ENCODE results near the gene ATAD3B.
"Not testable (repeated sequence)": the region's sequence is repeated elsewhere in the genome, so short reads cannot be mapped to it uniquely, and the experiment has no call there.

Gene ATAD3B

GRCh38 chr1:1528301-1529267 lies 57.0 kb downstream of the ATAD3B start:
- in situ Hi-C loops (cut with HindIII; ENCODE audit: low sequenced_read_pairs) = loop anchor here (10.0 kb wide), 1 partner anchor 154 kb away; the partner anchor contains the start of gene AURKAIP1

DNA sequence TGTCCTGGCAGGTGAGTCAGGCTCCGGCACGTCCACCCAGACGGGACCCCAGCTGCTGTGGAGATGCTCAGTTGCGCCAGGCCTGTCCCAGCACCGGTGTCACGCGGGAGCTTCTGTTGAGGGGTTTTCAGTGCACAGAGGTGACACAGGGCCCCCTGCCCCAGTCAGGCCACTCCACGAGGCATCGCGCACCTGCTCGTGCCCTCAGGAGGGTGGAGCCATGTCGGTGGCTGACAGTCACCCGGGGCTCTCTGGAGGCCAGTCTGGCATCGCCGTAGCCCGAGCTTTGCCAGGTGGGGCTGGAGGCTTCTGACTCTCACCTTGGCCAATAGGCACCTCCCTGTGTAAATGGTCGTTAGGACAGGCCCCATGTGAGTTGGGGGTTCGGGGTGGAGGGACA lies 57.8 kb downstream of the ATAD3B start:
- in situ Hi-C loops (cut with HindIII; ENCODE audit: low sequenced_read_pairs) = loop anchor here (10.0 kb wide), 1 partner anchor 155 kb away; the partner anchor contains the start of gene AURKAIP1

DNA sequence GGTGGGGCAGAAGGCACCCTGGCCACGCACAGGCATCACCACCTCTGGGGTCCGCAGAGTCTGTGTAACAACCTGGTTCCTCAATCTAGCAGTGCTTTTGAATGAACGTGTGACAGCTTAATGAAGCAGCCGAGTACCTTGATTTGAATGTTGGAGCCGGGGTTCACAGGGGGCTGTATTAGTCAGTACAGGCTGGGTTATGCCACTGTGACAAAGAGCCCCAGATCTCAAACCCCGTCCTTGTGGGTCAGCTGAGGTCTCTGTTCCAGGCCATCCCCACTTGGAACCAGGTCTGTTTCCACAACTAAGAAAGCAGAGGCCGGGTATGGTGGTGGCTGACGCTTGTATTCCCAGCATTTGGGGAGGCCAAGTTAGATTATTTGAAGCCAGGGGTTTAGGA lies 58.4 kb downstream of the ATAD3B start:
- in situ Hi-C loops (cut with HindIII; ENCODE audit: low sequenced_read_pairs) = loop anchor here (10.0 kb wide), 1 partner anchor 155 kb away; the partner anchor contains the start of gene AURKAIP1

DNA sequence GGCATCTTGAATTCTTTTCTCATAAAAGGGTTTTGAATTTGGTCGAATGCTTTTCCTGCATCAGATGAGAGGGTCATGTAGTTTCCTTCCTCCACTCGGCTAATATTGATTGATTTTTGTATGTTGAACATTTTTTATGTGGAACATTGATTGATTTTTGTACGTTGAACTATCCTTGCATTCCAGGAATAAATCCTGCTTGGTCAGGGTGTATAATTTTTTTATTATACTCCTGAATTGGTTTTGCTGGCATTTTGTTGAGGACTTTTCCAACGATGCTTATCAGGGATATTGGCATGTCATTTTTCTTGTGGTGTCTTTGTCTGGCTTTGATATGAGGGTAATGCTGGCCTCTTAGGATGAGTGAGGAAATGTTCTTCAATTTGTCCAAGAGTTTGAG lies 60.4 kb downstream of the ATAD3B start:
- in situ Hi-C loops (cut with HindIII; ENCODE audit: low sequenced_read_pairs) = no loop called here

- in situ Hi-C loops (cut with HindIII; ENCODE audit: low sequenced_read_pairs) = not testable (repeated sequence)
Observed at GRCh38 chr1:1533176-1533893, 61.8 kb downstream of the ATAD3B start.

DNA sequence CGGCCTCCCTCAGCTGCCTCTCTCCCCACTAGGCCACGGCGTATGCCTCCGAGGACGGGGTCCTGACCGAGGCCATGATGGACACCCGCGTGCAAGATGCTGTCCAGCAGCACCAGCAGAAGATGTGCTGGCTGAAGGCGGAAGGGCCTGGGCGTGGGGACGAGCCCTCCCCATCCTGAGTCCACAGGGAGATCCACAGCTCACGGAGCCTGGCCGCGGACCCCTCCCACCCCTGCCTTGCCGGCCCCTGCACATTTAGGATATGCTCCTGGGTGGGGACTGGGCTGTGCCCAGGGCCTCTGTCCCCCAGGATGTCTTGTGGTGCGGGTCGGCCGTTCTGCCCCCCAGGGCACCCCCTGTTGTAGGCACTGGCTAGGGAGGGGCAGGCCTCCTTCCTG lies 62.3 kb downstream of the ATAD3B start:
- in situ Hi-C loops (cut with HindIII; ENCODE audit: low sequenced_read_pairs) = not testable (repeated sequence)

DNA sequence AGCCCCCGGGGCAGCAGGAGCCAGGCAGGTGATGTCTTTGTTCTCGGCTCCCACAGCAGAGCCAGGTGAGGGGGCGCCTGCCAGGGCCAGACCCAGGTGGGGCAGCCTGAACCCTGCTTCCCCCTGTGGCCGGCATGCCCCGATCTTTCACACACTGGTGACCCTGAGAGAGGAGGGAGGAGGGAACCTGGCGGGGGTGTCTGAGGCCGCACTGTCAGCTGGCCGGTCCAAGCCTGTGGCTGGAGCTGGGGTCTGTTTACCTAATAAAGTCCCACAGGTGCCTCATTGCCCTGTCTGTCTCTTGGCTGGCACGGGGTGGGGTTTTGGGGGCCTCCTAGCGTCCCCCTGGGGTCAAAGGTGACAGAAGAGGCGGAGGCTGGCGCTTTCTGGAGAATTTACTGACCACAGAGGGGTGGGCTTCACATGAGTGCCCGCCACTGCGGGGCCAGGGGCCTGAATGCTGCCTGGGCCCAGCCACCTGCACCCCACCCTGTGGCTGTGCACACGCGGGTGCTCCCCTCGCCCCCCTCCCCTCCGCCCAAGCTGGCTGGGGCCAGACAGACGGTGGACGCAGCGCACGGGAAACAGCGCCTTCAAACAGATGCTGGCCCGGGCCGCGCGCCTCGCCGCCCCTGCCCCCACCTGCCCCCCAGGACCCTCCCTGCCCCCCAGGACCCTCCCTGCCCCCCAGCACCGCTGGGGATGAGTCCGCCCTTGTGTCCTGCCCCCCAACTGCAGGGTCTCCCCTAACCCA lies 63.0 kb downstream of the ATAD3B start:
- in situ Hi-C loops (cut with HindIII; ENCODE audit: low sequenced_read_pairs) = no loop called here

GRCh38 chr1:1535201-1536018 lies 63.8 kb downstream of the ATAD3B start:
- in situ Hi-C loops (cut with HindIII; ENCODE audit: low sequenced_read_pairs) = no loop called here

DNA sequence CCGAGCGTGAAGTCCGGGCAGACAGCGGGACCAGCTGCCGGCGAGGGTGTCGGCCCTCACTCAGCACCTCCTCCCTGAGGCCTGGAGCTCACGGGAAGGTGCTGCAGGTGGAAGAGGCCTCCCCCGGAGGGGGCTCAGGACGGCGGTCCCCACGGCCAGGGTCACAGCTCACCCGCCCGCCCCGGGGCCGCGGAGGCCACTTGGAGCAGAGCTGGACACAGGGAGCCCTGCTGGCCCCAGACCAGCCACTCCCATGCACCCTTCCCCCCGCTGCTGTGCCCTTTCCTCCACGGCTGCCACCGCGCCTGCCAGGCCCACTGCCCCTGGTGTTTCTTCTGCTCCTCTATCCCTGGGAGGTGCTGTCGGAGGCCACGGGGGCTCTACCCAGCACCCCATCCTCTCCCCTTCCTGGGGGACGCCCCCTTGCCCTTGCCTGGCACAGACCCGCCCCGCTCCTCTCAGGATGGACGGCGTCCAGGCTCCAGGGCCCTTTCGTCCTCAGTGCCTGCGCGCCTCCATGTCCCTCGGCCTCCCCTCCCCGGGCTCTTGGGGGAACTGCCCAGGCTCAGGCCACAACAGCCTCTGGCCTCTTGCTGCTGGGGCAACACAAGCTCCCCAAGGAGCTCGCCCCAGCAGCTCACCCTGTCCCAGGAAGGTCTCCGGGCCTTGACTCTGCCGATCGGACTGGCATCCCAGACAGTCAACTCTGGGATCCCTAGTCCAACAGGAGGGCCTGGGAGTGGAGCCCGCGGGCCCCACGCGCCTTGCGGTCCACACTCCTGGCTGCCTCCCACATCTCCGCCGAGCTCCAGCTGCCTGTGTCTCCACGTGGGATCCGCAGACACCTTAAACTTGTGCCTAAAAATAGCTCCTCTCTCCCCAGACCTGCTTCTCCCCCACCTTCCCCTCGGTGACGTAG lies 64.7 kb downstream of the ATAD3B start:
- in situ Hi-C loops (cut with HindIII; ENCODE audit: low sequenced_read_pairs) = no loop called here

DNA sequence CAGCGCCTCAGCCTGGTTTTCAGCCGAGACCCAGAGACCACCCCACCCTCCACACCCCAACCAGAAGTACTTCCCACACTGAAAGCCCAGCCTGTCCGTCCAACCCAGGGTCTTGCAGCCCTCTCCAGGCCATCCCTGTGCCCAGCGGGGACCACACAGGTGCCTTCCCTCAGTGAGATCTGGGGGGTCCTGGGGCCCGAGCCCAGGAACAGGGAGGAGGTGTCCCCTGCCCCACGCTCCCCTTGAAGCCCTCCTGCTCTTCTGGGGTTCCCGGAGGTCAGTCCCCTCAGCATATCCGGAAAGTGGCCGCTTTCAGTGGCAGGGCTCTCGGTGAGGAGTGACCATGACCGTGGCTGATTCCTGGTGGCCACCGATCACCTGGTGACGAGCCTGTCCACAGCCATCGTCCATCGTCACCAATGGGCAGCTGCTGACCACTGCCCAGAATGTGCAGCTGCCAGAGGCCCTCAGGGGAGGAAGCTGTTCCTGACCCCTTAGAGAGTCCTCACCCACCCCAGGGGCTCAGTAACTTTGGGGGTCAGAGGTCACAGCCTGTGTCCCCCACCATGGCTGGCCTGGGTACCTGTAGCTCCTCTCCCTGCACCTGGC lies 65.5 kb downstream of the ATAD3B start:
- in situ Hi-C loops (cut with HindIII; ENCODE audit: low sequenced_read_pairs) = no loop called here

GRCh38 chr1:1537626-1538250 lies 66.2 kb downstream of the ATAD3B start:
- in situ Hi-C loops (cut with HindIII; ENCODE audit: low sequenced_read_pairs) = no loop called here

- in situ Hi-C loops (cut with HindIII; ENCODE audit: low sequenced_read_pairs) = no loop called here
Observed at GRCh38 chr1:1538334-1538733, 66.8 kb downstream of the ATAD3B start.

GRCh38 chr1:1538989-1539309 lies 67.4 kb downstream of the ATAD3B start:
- in situ Hi-C loops (cut with HindIII; ENCODE audit: low sequenced_read_pairs) = no loop called here

DNA sequence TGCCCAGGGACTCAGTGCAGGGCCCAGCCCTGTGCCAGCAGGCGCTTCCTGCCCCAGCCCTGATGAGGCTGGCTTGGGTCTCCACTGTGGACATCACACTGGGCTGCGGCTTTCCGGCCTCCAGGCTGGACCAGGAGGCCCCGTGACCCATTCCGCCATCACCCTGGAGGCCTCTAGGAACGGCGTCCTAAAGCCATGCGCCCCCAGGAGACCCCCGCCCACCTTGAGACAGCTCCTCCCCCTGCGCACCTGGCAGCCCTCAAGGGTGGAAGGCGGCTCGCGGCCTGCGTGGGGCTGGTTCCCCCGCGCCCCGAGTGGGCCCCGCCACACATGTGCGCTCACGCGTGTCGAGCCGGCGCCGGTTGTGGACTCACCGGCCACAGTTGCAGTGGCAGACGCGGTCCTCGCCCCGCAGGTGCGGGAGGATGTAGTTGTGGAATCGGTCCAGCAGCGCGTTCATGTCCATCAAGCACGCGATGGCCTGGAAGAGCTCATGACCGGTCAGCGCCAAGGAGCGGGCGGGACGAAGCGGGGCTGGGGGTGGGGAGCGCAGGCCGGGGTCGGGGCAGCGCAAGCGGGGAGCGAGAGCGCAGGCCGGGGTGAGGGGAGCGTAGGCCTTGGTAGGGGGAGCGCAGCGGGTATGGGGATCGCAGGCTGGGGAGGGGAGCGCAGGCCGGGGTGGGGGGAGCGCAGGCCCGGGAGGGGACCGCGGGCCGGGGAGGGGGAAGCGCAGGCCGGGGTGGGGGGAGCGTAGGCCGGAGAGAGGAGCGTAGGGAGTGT lies 67.9 kb downstream of the ATAD3B start:
- in situ Hi-C loops (cut with HindIII; ENCODE audit: low sequenced_read_pairs) = no loop called here

- in situ Hi-C loops (cut with HindIII; ENCODE audit: low sequenced_read_pairs) = no loop called here
Observed at GRCh38 chr1:1540090-1540817, 68.7 kb downstream of the ATAD3B start, which contains the start of gene TMEM240. Gene TMEM240, minus strand, starts transcription at chr1:1540624. Its CDS starts 278 bp downstream, at chr1:1540346.

DNA sequence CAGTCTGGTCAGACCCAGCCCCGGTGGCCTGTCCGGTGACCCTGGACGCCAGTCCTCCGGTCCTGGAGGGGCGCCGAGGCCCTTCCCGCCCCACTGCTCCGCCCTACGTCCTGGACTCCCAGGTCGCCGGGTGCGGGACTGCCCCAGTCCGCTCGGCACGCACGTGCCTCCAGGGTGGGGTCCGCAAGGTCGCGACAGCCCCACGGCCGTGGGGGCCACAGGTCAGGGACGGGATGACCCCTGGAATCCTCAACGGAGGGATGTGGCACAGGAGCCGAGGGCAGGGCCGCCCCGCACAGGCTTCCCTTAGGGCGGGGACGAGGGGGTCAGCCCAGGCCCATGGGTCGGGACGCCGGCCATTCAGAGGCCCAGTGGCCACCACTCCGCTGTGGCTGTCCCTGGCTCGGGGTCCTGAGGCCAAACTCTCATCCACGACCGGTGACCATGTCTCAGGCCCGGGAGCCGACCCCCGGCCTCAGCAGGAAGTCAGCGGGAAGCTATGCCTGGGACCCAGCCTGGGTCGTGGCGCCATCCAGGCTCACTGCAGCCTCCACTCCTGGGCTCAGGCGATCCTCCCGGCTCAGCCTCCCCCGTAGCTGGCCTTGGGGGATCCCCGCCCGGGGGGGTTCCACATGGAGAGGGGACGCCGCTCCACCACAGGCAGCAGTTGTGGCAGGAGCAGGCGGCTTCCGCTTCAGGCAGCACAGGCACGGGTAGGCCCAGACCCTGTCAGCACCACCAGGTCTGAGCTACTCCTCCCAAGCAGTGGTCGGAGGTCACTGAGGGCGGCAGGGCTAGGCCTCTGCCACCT lies 69.5 kb downstream of the ATAD3B start:
- in situ Hi-C loops (cut with HindIII; ENCODE audit: low sequenced_read_pairs) = no loop called here

Data from endothelial cell of hepatic sinusoid (primary cell).